H1 (cell line): Measurements from ENCODE around the gene DNTT. TPM values are rescaled to one million over a fixed set of nuclear protein-coding genes. Genes with fewer than 3 reads are reported as not detected.

Experiments
- ASH2L ChIP-seq: fragments of 200-600, 300-600 bp; sonication (generic); IDR thresholded peaks from one replicate; pipeline ENCODE4 v1.7.1; 2017; ENCODE audit warnings: low read length
- EP300 ChIP-seq, 2 experiments: IDR thresholded peaks; 1 replicate in 1 of 2; 2 replicates in 1 of 2; pipeline ENCODE4 v1.6.1; 2011 to 2012; ENCODE audit warnings: low read depth in 2 of 2, low read length in 2 of 2, mild to moderate bottlenecking in 2 of 2, borderline replicate concordance in 1 of 2, inconsistent platforms in 1 of 2, moderate library complexity in 1 of 2
- KDM4A ChIP-seq: IDR thresholded peaks from one replicate; pipeline ENCODE4 v1.7.1; 2012; ENCODE audit warnings: low read depth, mild to moderate bottlenecking, moderate library complexity, low read length, inconsistent platforms; ENCODE audit not compliant: severe bottlenecking
- MAFK ChIP-seq: IDR thresholded peaks from 2 replicates; pipeline ENCODE4 v1.6.1; 2012; ENCODE audit warnings: low read depth, mild to moderate bottlenecking, improper control_type of control experiment, low read length
- RNF2 ChIP-seq: fragments of 200-900, 300-1000 bp; sonication (generic); IDR thresholded peaks from 2 replicates; pipeline ENCODE4 v1.7.1; 2016; ENCODE audit warnings: borderline replicate concordance, low read depth, mild to moderate bottlenecking, antibody characterized with exemption, low read length; ENCODE audit not compliant: poor library complexity, severe bottlenecking; ENCODE audit errors: missing control alignments
- RXRA ChIP-seq: IDR thresholded peaks from 2 replicates; pipeline ENCODE4 v1.6.1; 2011; ENCODE audit warnings: low read depth, mild to moderate bottlenecking, low read length, moderate library complexity; ENCODE audit not compliant: insufficient read depth
- SP1 ChIP-seq: IDR thresholded peaks from 2 replicates; pipeline ENCODE4 v1.6.1; 2011; ENCODE audit warnings: low read depth, low read length
- TBP ChIP-seq: IDR thresholded peaks from 2 replicates; pipeline ENCODE4 v1.6.1; 2011; ENCODE audit warnings: low read depth, low read length, improper control_type of control experiment
- polyA plus RNA-seq, 7 experiments: library from polyadenylated mRNA; depleted of rRNA in 3 of 7; stranded (reverse) in 5 of 7; unstranded in 2 of 7; fragments of >200 nt in 5 of 7; fragments of 200-250 nt in 2 of 7; gene quantifications; 1 replicate in 5 of 7; 2 replicates in 1 of 7; 4 replicates in 1 of 7; pipeline versions ENCODE4 v1.2.1 to v1.2.3, GENCODE V29; 2011 to 2013; ENCODE audit warnings: missing spikeins in 2 of 7, mixed read lengths in 2 of 7
- total RNA-seq: library from RNA; stranded (reverse); fragmentation: NEBNext Ultra II Directional; extraction: Animal tissue kit (Norgen Biotek cat#: 25700); gene quantifications from 2 replicates; pipeline ENCODE4 v1.2.1, GENCODE V29; 2021
- TF ChIP-seq, protein P1 (sequence below): fragments of 300-600 bp; sonication (generic); IDR thresholded peaks from 2 replicates; pipeline ENCODE4 v1.7.1; 2012; ENCODE audit warnings: low read length, moderate library complexity, mild to moderate bottlenecking, inconsistent platforms; ENCODE audit not compliant: insufficient replicate concordance

The DNTT gene
- total and polyA plus RNA-seq, 2 of the 8 experiments (the other 6 are each of a cell fraction or from before 2014, with no cell fraction given) = not detected

DNA sequence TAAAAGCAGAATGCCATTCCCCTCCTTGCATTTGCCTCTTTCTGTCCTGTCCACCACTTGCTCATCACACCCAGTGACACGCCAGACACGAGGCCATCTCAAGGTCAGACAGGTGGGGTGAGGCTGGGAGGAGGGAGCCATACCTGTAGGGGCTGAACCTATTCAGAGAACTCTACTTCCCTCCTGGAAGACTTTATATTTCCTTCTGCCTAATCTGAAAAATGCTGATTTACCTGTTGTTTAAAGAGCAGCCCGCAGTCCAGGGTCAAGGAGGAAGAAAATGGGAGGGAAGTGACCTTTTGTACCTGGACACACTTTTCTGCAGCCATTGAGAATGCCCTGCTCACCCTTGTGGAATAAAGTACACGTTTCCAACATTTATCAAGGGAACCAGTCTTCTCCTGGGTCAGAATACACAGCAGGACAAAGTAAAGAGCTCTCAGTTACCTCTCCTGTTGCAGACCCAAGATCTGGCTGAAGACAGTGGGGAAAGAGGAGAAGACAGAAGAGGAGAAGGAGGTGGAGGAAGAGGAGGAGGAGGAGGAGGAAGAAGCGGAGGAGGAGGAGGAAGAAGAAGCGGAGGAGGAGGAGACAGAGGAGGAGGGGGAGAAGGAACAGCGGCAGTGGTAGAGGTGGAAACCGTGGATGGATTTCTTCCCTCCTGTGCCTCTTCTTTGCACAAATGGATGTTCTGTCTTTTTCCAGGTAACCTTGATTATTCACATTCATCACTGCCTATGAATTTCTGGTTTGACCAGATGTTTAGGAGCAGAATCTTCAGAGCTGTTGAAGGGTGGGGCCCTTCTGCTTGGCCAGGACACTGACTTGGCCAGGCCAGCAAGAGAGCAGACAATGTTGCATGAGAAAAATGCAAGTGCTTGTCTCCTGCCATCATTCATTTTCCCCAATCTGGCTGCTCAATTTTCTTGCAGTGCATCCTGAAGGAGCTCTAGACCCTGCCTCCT is 31.6 kb upstream of the DNTT start (continued):
- no peak for TF ChIP-seq RNF2
- TF ChIP-seq, protein P1, sequence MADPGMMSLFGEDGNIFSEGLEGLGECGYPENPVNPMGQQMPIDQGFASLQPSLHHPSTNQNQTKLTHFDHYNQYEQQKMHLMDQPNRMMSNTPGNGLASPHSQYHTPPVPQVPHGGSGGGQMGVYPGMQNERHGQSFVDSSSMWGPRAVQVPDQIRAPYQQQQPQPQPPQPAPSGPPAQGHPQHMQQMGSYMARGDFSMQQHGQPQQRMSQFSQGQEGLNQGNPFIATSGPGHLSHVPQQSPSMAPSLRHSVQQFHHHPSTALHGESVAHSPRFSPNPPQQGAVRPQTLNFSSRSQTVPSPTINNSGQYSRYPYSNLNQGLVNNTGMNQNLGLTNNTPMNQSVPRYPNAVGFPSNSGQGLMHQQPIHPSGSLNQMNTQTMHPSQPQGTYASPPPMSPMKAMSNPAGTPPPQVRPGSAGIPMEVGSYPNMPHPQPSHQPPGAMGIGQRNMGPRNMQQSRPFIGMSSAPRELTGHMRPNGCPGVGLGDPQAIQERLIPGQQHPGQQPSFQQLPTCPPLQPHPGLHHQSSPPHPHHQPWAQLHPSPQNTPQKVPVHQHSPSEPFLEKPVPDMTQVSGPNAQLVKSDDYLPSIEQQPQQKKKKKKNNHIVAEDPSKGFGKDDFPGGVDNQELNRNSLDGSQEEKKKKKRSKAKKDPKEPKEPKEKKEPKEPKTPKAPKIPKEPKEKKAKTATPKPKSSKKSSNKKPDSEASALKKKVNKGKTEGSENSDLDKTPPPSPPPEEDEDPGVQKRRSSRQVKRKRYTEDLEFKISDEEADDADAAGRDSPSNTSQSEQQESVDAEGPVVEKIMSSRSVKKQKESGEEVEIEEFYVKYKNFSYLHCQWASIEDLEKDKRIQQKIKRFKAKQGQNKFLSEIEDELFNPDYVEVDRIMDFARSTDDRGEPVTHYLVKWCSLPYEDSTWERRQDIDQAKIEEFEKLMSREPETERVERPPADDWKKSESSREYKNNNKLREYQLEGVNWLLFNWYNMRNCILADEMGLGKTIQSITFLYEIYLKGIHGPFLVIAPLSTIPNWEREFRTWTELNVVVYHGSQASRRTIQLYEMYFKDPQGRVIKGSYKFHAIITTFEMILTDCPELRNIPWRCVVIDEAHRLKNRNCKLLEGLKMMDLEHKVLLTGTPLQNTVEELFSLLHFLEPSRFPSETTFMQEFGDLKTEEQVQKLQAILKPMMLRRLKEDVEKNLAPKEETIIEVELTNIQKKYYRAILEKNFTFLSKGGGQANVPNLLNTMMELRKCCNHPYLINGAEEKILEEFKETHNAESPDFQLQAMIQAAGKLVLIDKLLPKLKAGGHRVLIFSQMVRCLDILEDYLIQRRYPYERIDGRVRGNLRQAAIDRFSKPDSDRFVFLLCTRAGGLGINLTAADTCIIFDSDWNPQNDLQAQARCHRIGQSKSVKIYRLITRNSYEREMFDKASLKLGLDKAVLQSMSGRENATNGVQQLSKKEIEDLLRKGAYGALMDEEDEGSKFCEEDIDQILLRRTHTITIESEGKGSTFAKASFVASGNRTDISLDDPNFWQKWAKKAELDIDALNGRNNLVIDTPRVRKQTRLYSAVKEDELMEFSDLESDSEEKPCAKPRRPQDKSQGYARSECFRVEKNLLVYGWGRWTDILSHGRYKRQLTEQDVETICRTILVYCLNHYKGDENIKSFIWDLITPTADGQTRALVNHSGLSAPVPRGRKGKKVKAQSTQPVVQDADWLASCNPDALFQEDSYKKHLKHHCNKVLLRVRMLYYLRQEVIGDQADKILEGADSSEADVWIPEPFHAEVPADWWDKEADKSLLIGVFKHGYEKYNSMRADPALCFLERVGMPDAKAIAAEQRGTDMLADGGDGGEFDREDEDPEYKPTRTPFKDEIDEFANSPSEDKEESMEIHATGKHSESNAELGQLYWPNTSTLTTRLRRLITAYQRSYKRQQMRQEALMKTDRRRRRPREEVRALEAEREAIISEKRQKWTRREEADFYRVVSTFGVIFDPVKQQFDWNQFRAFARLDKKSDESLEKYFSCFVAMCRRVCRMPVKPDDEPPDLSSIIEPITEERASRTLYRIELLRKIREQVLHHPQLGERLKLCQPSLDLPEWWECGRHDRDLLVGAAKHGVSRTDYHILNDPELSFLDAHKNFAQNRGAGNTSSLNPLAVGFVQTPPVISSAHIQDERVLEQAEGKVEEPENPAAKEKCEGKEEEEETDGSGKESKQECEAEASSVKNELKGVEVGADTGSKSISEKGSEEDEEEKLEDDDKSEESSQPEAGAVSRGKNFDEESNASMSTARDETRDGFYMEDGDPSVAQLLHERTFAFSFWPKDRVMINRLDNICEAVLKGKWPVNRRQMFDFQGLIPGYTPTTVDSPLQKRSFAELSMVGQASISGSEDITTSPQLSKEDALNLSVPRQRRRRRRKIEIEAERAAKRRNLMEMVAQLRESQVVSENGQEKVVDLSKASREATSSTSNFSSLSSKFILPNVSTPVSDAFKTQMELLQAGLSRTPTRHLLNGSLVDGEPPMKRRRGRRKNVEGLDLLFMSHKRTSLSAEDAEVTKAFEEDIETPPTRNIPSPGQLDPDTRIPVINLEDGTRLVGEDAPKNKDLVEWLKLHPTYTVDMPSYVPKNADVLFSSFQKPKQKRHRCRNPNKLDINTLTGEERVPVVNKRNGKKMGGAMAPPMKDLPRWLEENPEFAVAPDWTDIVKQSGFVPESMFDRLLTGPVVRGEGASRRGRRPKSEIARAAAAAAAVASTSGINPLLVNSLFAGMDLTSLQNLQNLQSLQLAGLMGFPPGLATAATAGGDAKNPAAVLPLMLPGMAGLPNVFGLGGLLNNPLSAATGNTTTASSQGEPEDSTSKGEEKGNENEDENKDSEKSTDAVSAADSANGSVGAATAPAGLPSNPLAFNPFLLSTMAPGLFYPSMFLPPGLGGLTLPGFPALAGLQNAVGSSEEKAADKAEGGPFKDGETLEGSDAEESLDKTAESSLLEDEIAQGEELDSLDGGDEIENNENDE = no peak
- TF ChIP-seq ASH2L = no peak
- TF ChIP-seq RXRA = no peak
- no peak for TF ChIP-seq TBP
- TF ChIP-seq SP1 = no peak
- no peak for TF ChIP-seq EP300 (IDR thresholded peaks at IDR 0.05; ENCODE audit: borderline replicate concordance in 1 of 2, low read depth in 2 of 2, low read length in 2 of 2)
- TF ChIP-seq MAFK = no peak
- TF ChIP-seq KDM4A = no peak
